PC-3 (cell line): Measurements from ENCODE around the gene ZCCHC2.

Source experiments
- EZH2 ChIP-seq: fragments of 300-600 bp; sonication (generic); IDR thresholded peaks from one replicate; pipeline ENCODE4 v1.6.1; 2017; ENCODE audit warnings: antibody characterized with exemption, mild to moderate bottlenecking, low read length; ENCODE audit not compliant: unreplicated experiment
- EZH2phosphoT487 ChIP-seq: fragments of 300-600 bp; sonication (generic); IDR thresholded peaks from 2 replicates; pipeline ENCODE4 v1.6.1; 2018; ENCODE audit warnings: mild to moderate bottlenecking, antibody characterized with exemption, low read length, borderline replicate concordance
- TF ChIP-seq, protein P1 (sequence below): fragments of 300-600 bp; sonication (generic); conservative IDR thresholded peaks from 2 replicates; pipeline ENCODE4 v1.5.1; 2017; ENCODE audit warnings: antibody characterized with exemption, low read depth, mild to moderate bottlenecking, low read length

DNA sequence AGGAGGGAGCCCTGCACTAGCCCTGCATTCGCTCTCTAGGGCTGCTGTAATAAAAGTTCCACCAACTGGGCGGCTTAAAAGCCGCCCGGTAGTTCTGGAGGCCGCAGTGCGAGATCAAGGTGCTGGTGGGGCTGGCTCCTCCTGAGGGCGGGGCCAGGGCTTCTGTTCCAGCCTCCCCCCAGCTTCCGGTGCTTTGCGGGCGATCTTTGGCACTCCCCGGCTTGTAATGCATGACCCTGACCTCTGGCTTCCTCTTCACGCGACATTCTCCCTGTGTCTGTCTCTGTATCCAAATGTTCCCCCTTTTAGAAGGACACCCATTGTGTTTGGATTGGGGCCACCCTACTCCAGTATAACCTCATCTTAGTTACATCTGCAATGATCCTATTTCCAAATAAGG is 84.5 kb downstream of the ZCCHC2 start:
- TF ChIP-seq, protein P1, sequence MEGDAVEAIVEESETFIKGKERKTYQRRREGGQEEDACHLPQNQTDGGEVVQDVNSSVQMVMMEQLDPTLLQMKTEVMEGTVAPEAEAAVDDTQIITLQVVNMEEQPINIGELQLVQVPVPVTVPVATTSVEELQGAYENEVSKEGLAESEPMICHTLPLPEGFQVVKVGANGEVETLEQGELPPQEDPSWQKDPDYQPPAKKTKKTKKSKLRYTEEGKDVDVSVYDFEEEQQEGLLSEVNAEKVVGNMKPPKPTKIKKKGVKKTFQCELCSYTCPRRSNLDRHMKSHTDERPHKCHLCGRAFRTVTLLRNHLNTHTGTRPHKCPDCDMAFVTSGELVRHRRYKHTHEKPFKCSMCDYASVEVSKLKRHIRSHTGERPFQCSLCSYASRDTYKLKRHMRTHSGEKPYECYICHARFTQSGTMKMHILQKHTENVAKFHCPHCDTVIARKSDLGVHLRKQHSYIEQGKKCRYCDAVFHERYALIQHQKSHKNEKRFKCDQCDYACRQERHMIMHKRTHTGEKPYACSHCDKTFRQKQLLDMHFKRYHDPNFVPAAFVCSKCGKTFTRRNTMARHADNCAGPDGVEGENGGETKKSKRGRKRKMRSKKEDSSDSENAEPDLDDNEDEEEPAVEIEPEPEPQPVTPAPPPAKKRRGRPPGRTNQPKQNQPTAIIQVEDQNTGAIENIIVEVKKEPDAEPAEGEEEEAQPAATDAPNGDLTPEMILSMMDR: no peak
- TF ChIP-seq EZH2phosphoT487 (no peak), EZH2 (no peak)
